Measurements from ENCODE around the gene PLXNA2. TPM values are rescaled to one million over a fixed set of nuclear protein-coding genes. Genes with fewer than 3 reads are reported as not detected.

Gene PLXNA2
- total RNA-seq, 1 experiment from 2014 or later = 10.2 TPM

DNA sequence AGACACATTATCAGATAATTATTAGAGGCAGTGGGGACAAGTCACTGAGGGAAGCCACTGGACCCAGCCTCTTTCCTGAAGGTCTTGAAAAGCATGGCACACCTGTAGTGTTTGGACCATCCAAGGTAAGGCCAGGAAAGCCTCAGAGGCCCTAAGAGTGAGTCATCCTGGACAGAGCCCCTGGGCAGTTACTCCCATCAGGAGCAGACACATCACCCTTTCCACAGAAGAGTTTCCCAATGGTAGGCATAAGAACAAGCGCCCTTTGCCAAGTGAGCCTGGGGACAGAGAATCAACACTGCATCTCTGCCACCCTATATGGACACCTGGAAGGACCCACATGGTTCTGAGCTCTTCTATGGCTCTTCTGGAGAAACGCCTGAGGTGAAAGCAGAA is 136.0 kb downstream of the PLXNA2 start:
- H3K4me3 ChIP-seq = no peak overlapping the region
- intact Hi-C loops (cut with micrococcal nuclease; ENCODE audit: unreplicated experiment) = loop anchor here (1.0 to 2.0 kb wide), 2 partner anchors 71 to 136 kb away; partner anchors contain the start of gene PLXNA2
- no peaks in the 10 kb centered on the region for H4K20me1 ChIP-seq (ENCODE audit: insufficient read depth)
- no peaks in the 10 kb centered on the region for H3K27me3 ChIP-seq (ENCODE audit: insufficient read depth, low read depth)
- ChIA-PET POLR2A (ENCODE audit: unreplicated experiment) (no interaction called here), CTCF (interaction anchor here (0.6 kb wide), 1 partner anchor 23 kb away, joined by 3 read pairs; no protein-coding TSS in a partner anchor)
- H2AFZ ChIP-seq = no peak overlapping the region
- H3K9me3 ChIP-seq (ENCODE audit: insufficient read depth, low read depth) = no peaks in the 10 kb centered on the region
- H3F3A ChIP-seq (ENCODE audit: insufficient read depth, low read depth) = peaks cover 47% of the 10 kb centered on the region
- peak overlapping the region; percentile 73 for H3K27ac ChIP-seq
- no peaks in the 10 kb centered on the region for H3K9me2 ChIP-seq (ENCODE audit: insufficient read depth)
- BruUV-seq (replicated peaks) = no TSS peak
- H3K4me2 ChIP-seq = peak overlapping the region; percentile 70
- peak; percentile 69 to 95 for DNase-seq
- TF ChIP-seq EZH2 (IDR thresholded peaks at IDR 0.05; ENCODE audit: low read depth) (no peak), CTCF (conservative IDR thresholded peaks at IDR 0.05) (no peak)
- H3K79me2 ChIP-seq (ENCODE audit: low read depth) = no peaks in the 10 kb centered on the region
- peaks cover 67% of the 10 kb centered on the region for H3K4me1 ChIP-seq (replicated peaks; ENCODE audit: insufficient read depth)
- no peaks in the 10 kb centered on the region for H3K36me3 ChIP-seq (ENCODE audit: low read depth)

- BruUV-seq (replicated peaks) = no TSS peak
- H4K20me1 ChIP-seq (ENCODE audit: insufficient read depth) = no peaks in the 10 kb centered on the region
Measured at GRCh38 chr1:208107425-208108212, 136.6 kb downstream of the PLXNA2 start.

DNA sequence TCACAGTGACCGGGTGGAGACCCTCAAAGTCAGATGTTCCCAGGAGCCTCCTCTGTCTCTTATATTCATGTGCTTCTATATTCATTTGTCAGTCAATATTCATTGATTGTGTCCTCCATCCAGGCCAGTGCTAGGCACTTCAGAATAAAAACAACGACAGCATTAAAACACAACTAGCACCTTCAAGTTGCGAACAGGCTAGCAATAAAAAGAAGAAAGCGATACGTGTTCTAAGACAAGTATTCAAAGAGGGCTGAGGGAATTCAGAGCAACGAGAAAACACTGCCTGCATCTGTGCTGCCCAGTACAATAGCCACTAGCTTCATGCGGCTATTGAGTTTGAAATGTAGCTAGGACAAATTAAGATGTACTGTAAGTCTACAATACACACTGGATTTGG is 138.0 kb downstream of the PLXNA2 start:
- no peaks in the 10 kb centered on the region for H3K79me2 ChIP-seq (ENCODE audit: low read depth)
- DNase-seq = no peak
- no peaks in the 10 kb centered on the region for H3K27me3 ChIP-seq (ENCODE audit: insufficient read depth, low read depth)
- peaks cover 52% of the 10 kb centered on the region for H3K4me1 ChIP-seq (replicated peaks; ENCODE audit: insufficient read depth)
- H3K9me2 ChIP-seq (ENCODE audit: insufficient read depth) = no peaks in the 10 kb centered on the region
- H3K27ac ChIP-seq = no peak overlapping the region; the same call in 1 of the 2 replicates
- H3F3A ChIP-seq (ENCODE audit: insufficient read depth, low read depth) = peaks cover 38% of the 10 kb centered on the region
- intact Hi-C loops (cut with micrococcal nuclease; ENCODE audit: unreplicated experiment) = no loop called here
- H2AFZ ChIP-seq = no peak overlapping the region
- TF ChIP-seq CTCF (conservative IDR thresholded peaks at IDR 0.05) (no peak), EZH2 (IDR thresholded peaks at IDR 0.05; ENCODE audit: low read depth) (no peak)
- POLR2A ChIA-PET (ENCODE audit: unreplicated experiment) = no interaction called here
- H3K36me3 ChIP-seq (ENCODE audit: low read depth) = no peaks in the 10 kb centered on the region
- BruUV-seq (replicated peaks) = no TSS peak
- H3K9me3 ChIP-seq (ENCODE audit: insufficient read depth, low read depth) = no peaks in the 10 kb centered on the region
- no peaks in the 10 kb centered on the region for H4K20me1 ChIP-seq (ENCODE audit: insufficient read depth)
- no peak overlapping the region for H3K4me3 ChIP-seq
- CTCF ChIA-PET = no interaction called here
- H3K4me2 ChIP-seq = no peak overlapping the region

More at GRCh38 chr1:208107425-208108212, 136.6 kb downstream of the PLXNA2 start:
- H3K4me1 ChIP-seq (replicated peaks; ENCODE audit: insufficient read depth) = peaks cover 66% of the 10 kb centered on the region
- H3K27ac ChIP-seq = peak overlapping the region; percentile 73
- ChIA-PET CTCF (no interaction called here), POLR2A (ENCODE audit: unreplicated experiment) (no interaction called here)
- no peaks in the 10 kb centered on the region for H3K9me3 ChIP-seq (ENCODE audit: insufficient read depth, low read depth)
- H3K9me2 ChIP-seq (ENCODE audit: insufficient read depth) = no peaks in the 10 kb centered on the region
- no peaks in the 10 kb centered on the region for H3K27me3 ChIP-seq (ENCODE audit: insufficient read depth, low read depth)
- TF ChIP-seq EZH2 (IDR thresholded peaks at IDR 0.05; ENCODE audit: low read depth) = no peak
- TF ChIP-seq CTCF (conservative IDR thresholded peaks at IDR 0.05) = no peak; the same call in 1 of the 2 replicates
- H3K79me2 ChIP-seq (ENCODE audit: low read depth) = no peaks in the 10 kb centered on the region
- peak overlapping the region; percentile 70 for H3K4me2 ChIP-seq
- H3K4me3 ChIP-seq = no peak overlapping the region
- no peaks in the 10 kb centered on the region for H3K36me3 ChIP-seq (ENCODE audit: low read depth)
- DNase-seq = peak; percentile 81 to 96
- intact Hi-C loops (cut with micrococcal nuclease; ENCODE audit: unreplicated experiment) = loop anchor here (1.0 to 2.0 kb wide), 2 partner anchors 71 to 137 kb away; partner anchors contain the start of gene PLXNA2
- peaks cover 47% of the 10 kb centered on the region for H3F3A ChIP-seq (ENCODE audit: insufficient read depth, low read depth)
- H2AFZ ChIP-seq = no peak overlapping the region

Measured in PC-9 (cell line).